ENCODE data around the gene SMPDL3B. TPM values are rescaled to one million over a fixed set of nuclear protein-coding genes. Genes with fewer than 3 reads are reported as not detected.

Gene SMPDL3B
- total and polyA plus RNA-seq, 2 donors: 0.42 to 0.49 TPM

DNA sequence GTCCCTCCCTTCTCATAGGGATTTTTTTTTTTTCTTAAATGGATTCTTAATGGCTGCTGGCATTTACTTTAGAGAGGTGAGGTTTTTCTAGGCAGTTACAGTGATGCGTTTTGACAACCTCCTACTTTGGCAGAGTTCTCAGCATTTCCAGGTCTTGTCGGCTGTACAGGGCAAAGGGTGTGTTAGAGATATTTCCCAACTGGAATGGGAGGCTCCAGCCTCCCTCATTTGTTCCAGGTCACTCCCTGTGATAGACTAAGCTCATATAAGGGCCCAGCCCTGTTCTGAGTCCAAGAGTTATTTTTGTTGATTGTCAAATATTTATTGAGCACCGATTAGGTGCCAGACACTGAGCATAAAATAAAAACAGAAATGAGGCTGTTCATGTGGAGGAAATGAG lies 17.3 kb downstream of the SMPDL3B start:
- Histone ChIP-seq H3K4me3 (ENCODE audit: low read depth, low read length) (no peak overlapping the region), H3K27ac (ENCODE audit: low read depth) (no peak overlapping the region), H3K36me3 (ENCODE audit: insufficient read depth) (no peaks in the 10 kb centered on the region), H3K4me1 (ENCODE audit: insufficient read depth) (no peaks in the 10 kb centered on the region)
- no peak for DNase-seq (ENCODE audit: extremely low spot score)
- WGBS: 60% methylated on average over 3 of the region's 3 CpGs

DNA sequence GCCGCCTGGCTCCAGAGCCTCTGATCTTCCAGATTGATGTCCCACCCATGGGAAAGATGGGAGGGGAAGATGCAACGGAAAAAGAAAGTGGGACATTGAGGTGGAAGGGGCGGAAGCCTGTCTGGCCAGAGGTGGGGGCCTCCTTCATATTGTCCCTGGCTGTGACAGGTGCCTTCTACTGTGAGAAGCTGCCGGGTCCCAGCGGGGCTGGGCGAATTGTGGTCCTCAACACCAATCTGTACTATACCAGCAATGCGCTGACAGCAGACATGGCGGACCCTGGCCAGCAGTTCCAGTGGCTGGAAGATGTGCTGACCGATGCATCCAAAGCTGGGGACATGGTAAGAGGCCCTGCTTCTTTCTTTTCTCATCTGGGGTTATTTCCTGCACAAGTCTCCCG lies 19.4 kb downstream of the SMPDL3B start:
- Histone ChIP-seq H3K4me1 (ENCODE audit: insufficient read depth) (no peaks in the 10 kb centered on the region), H3K27ac (ENCODE audit: low read depth) (no peak overlapping the region), H3K4me3 (ENCODE audit: low read depth, low read length) (no peak overlapping the region), H3K36me3 (ENCODE audit: insufficient read depth) (no peaks in the 10 kb centered on the region)
- no peak for DNase-seq (ENCODE audit: extremely low spot score)
- WGBS: 91% methylated on average over 10 of the region's 10 CpGs

DNA sequence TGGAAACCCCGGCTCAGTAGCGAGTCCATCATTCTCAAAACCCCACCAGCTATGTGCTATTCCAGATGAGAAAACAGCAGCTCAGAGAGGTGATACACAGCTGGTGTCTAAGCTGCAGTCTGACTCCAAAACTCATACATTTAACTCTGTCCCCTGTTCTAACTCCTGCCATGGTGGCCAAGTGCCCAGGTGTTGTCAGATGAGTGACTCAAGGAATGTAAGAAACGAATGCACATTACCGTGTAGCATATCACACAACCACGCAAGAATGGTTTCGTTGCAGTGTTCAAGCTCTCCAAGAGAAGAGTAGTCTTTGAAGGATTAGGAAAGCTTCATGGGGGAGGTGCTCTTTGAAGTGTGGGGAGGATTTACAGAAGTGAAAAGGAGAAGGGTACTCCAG lies 20.3 kb downstream of the SMPDL3B start:
- no peak for DNase-seq (ENCODE audit: extremely low spot score)
- no peak overlapping the region for H3K27ac ChIP-seq (ENCODE audit: low read depth)
- H3K36me3 ChIP-seq (ENCODE audit: insufficient read depth): no peaks in the 10 kb centered on the region
- no peaks in the 10 kb centered on the region for H3K4me1 ChIP-seq (ENCODE audit: insufficient read depth)
- WGBS: 80% methylated on average over 6 of the region's 6 CpGs
- no peak overlapping the region for H3K4me3 ChIP-seq (ENCODE audit: low read depth, low read length)

DNA sequence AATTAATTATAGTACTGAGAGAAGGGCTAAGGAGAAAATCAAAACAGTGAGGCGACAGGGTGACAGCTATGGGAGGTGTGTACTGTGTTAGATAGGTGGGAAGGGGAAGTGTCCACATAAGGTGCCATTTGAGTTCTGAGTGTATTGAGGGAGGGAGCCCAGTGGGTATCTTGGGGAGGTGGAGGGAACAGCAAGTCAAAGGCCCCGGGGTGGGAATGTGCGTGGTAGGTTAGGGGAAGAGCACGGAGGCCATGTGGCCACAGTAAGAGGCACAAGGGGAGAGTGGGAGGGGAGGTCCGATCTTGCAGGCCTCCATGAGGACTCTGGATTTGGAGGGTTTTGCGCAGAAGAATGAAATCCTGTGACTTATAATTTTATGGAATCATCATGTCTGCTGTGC lies 22.0 kb downstream of the SMPDL3B start:
- H3K4me3 ChIP-seq (ENCODE audit: low read depth, low read length): no peak overlapping the region
- H3K36me3 ChIP-seq (ENCODE audit: insufficient read depth): no peaks in the 10 kb centered on the region
- no peak for DNase-seq (ENCODE audit: extremely low spot score)
- no peak overlapping the region for H3K27ac ChIP-seq (ENCODE audit: low read depth)
- 81% methylated on average over 6 of the region's 6 CpGs for WGBS
- no peaks in the 10 kb centered on the region for H3K4me1 ChIP-seq (ENCODE audit: insufficient read depth)

GRCh38 chr1:27957655-27958054 lies 22.9 kb downstream of the SMPDL3B start:
- 86% methylated on average over 5 of the region's 5 CpGs for WGBS

DNA sequence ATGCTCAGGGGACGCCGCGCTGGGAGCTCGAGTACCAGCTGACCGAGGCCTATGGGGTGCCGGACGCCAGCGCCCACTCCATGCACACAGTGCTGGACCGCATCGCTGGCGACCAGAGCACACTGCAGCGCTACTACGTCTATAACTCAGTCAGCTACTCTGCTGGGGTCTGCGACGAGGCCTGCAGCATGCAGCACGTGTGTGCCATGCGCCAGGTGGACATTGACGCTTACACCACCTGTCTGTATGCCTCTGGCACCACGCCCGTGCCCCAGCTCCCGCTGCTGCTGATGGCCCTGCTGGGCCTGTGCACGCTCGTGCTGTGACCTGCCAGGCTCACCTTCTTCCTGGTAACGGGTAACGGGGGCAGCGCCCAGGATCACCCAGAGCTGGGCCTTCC lies 23.7 kb downstream of the SMPDL3B start:
- 95% methylated on average over 26 of the region's 26 CpGs for WGBS
- H3K27ac ChIP-seq (ENCODE audit: low read depth): no peak overlapping the region
- no peak overlapping the region for H3K4me3 ChIP-seq (ENCODE audit: low read depth, low read length)
- H3K36me3 ChIP-seq (ENCODE audit: insufficient read depth): no peaks in the 10 kb centered on the region
- no peak for DNase-seq (ENCODE audit: extremely low spot score)
- no peaks in the 10 kb centered on the region for H3K4me1 ChIP-seq (ENCODE audit: insufficient read depth)

More at GRCh38 chr1:27957655-27958054, 22.9 kb downstream of the SMPDL3B start:
- no peak overlapping the region for H3K27ac ChIP-seq (ENCODE audit: low read depth)
- H3K4me3 ChIP-seq (ENCODE audit: low read depth, low read length): no peak overlapping the region
- DNase-seq (ENCODE audit: extremely low spot score): no peak
- no peaks in the 10 kb centered on the region for H3K4me1 ChIP-seq (ENCODE audit: insufficient read depth)
- H3K36me3 ChIP-seq (ENCODE audit: insufficient read depth): no peaks in the 10 kb centered on the region

GRCh38 chr1:27959792-27960603 lies 25.2 kb downstream of the SMPDL3B start, which contains the start of gene XKR8:
Gene XKR8 (plus strand): TSS chr1:27959973. CDS start chr1:27960070, 97 bp downstream.
- H3K36me3 ChIP-seq (ENCODE audit: insufficient read depth): no peaks in the 10 kb centered on the region
- peak; percentile 51 for DNase-seq (ENCODE audit: extremely low spot score)
- H3K4me1 ChIP-seq (ENCODE audit: insufficient read depth): no peaks in the 10 kb centered on the region
- H3K27ac ChIP-seq (ENCODE audit: low read depth): peak within 1 kb of the TSS; percentile 95
- peak within 1 kb of the TSS; percentile 70 for H3K4me3 ChIP-seq (ENCODE audit: low read depth, low read length)
- WGBS: 6% methylated on average over 68 of the region's 68 CpGs

DNA sequence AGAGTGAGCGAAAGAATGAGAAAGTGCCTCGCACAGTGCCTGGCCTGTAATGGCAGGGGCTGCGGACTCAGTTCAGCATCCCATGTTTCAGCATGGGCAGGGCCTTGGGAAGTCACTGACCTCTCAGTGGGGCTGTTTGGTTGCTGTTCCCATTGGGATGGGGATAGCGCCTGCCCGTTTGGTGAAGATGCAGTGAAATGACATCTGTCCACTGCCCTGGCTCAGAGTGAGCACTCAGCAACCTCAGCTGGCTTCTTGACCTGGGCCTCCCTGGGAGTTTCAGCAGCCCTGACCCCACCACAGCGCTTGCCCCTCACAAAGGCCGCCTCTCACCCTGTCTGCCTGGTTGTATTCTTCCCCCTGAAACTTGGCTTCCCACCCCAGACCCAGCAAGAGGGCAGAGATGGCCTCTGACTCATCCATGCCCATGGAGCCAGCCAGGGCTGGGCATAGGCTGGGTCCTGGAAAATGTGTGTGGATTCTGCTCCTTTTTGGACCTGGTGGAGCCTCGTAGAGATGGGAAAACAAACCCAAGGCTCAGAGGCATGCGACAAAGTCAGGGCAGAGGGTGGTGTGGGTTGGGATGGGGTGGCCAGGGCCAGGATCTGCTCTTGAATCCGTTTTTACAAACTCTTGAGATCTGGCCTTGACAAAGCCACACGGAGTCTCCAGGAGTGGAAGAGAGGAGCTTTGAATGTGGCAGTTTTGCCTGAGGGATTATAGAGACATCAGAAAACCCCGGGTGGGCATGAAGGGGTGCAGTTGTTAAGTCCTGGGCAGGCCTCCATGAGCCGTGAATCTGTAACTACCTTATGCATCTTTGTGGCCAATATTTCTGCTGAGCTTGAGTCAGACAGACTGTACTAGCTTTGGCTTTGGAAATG lies 26.2 kb downstream of the SMPDL3B start:
- WGBS: 52% methylated on average over 13 of the region's 13 CpGs
- Histone ChIP-seq H3K27ac (ENCODE audit: low read depth) (no peak overlapping the region), H3K4me3 (ENCODE audit: low read depth, low read length) (peak overlapping the region; percentile 70), H3K36me3 (ENCODE audit: insufficient read depth) (no peaks in the 10 kb centered on the region), H3K4me1 (ENCODE audit: insufficient read depth) (no peaks in the 10 kb centered on the region)
- DNase-seq (ENCODE audit: extremely low spot score): no peak

DNA sequence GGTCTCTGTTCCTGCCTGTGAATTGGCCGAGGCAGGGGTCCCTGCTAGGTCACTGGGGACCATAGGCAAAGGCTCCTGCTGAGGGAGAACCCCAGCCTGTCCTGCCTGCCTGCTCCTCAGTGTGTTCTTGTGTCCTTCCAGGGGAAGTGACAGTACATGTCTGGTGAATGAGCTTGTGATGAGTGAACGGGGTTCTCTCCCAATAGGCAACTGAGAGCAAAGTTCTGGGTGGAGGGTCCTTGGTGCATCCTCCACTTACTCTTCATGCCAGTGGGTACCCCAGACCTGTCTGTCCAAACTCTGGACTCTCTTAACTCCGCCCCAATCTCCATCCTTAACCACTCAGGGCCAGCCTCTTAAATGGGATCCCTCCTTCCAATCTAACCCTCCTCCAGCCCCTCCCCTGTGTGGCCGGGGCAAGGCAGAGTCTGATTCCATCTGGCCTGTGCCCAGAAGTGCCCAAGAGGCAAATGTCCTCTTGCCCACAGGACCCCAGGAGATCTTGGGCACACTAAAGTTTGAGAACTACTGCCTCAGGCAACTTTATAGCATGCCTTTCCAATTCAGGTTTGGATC lies 26.9 kb downstream of the SMPDL3B start:
- 58% methylated on average over 4 of the region's 4 CpGs for WGBS
- Histone ChIP-seq H3K4me1 (ENCODE audit: insufficient read depth) (no peaks in the 10 kb centered on the region), H3K27ac (ENCODE audit: low read depth) (no peak overlapping the region), H3K36me3 (ENCODE audit: insufficient read depth) (no peaks in the 10 kb centered on the region), H3K4me3 (ENCODE audit: low read depth, low read length) (no peak overlapping the region)
- no peak for DNase-seq (ENCODE audit: extremely low spot score)

DNA sequence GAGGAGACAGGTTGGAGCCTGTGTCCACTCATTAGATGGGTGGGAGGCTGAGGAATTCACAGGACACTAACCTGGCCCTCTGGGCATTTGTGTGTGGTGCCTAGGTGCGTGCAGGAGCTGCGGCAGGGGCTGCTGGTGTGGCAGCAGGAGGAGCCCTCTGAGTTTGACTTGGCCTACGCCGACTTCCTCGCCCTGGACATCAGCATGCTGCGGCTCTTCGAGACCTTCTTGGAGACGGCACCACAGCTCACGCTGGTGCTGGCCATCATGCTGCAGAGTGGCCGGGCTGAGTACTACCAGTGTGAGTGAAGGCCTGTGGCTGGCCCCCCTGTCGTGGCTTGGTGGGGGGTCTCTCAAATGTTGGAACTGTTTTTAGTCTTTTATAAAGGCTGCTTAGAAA lies 28.6 kb downstream of the SMPDL3B start:
- Histone ChIP-seq H3K4me3 (ENCODE audit: low read depth, low read length) (no peak overlapping the region), H3K27ac (ENCODE audit: low read depth) (no peak overlapping the region), H3K36me3 (ENCODE audit: insufficient read depth) (no peaks in the 10 kb centered on the region), H3K4me1 (ENCODE audit: insufficient read depth) (no peaks in the 10 kb centered on the region)
- no peak for DNase-seq (ENCODE audit: extremely low spot score)
- WGBS: 95% methylated on average over 11 of the region's 11 CpGs

DNA sequence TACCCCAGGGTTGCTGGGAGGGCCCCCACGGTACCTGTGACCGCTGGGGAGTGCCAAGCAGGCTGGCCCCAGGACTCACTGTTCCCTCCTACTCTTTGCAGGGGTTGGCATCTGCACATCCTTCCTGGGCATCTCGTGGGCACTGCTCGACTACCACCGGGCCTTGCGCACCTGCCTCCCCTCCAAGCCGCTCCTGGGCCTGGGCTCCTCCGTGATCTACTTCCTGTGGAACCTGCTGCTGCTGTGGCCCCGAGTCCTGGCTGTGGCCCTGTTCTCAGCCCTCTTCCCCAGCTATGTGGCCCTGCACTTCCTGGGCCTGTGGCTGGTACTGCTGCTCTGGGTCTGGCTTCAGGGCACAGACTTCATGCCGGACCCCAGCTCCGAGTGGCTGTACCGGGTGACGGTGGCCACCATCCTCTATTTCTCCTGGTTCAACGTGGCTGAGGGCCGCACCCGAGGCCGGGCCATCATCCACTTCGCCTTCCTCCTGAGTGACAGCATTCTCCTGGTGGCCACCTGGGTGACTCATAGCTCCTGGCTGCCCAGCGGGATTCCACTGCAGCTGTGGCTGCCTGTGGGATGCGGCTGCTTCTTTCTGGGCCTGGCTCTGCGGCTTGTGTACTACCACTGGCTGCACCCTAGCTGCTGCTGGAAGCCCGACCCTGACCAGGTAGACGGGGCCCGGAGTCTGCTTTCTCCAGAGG lies 31.8 kb downstream of the SMPDL3B start:
- DNase-seq (ENCODE audit: extremely low spot score): no peak
- Histone ChIP-seq H3K27ac (ENCODE audit: low read depth) (no peak overlapping the region), H3K4me1 (ENCODE audit: insufficient read depth) (no peaks in the 10 kb centered on the region), H3K4me3 (ENCODE audit: low read depth, low read length) (no peak overlapping the region), H3K36me3 (ENCODE audit: insufficient read depth) (no peaks in the 10 kb centered on the region)
- WGBS: 94% methylated on average over 24 of the region's 24 CpGs

GRCh38 chr1:27967106-27967883 lies 32.5 kb downstream of the SMPDL3B start:
- Histone ChIP-seq H3K36me3 (ENCODE audit: insufficient read depth) (no peaks in the 10 kb centered on the region), H3K27ac (ENCODE audit: low read depth) (no peak overlapping the region), H3K4me3 (ENCODE audit: low read depth, low read length) (no peak overlapping the region), H3K4me1 (ENCODE audit: insufficient read depth) (no peaks in the 10 kb centered on the region)
- no peak for DNase-seq (ENCODE audit: extremely low spot score)
- 95% methylated on average over 12 of the region's 12 CpGs for WGBS
